ENCODE results near the gene MRPL18. TPM values are rescaled to one million over a fixed set of nuclear protein-coding genes. Genes with fewer than 3 reads are reported as not detected.
A peak's percentile ranks its signal among the peaks of the same experiment; 100 is the strongest.
"Not testable (repeated sequence)": the region's sequence is repeated elsewhere in the genome, so short reads cannot be mapped to it uniquely, and the experiment has no call there.

Gene MRPL18
- polyA plus RNA-seq (2013, experiment 1 of 2; ENCODE audit: insufficient read length), result 66.1 TPM
- 66.0 TPM for polyA plus RNA-seq (2013, experiment 2 of 2; ENCODE audit: insufficient read length)

DNA sequence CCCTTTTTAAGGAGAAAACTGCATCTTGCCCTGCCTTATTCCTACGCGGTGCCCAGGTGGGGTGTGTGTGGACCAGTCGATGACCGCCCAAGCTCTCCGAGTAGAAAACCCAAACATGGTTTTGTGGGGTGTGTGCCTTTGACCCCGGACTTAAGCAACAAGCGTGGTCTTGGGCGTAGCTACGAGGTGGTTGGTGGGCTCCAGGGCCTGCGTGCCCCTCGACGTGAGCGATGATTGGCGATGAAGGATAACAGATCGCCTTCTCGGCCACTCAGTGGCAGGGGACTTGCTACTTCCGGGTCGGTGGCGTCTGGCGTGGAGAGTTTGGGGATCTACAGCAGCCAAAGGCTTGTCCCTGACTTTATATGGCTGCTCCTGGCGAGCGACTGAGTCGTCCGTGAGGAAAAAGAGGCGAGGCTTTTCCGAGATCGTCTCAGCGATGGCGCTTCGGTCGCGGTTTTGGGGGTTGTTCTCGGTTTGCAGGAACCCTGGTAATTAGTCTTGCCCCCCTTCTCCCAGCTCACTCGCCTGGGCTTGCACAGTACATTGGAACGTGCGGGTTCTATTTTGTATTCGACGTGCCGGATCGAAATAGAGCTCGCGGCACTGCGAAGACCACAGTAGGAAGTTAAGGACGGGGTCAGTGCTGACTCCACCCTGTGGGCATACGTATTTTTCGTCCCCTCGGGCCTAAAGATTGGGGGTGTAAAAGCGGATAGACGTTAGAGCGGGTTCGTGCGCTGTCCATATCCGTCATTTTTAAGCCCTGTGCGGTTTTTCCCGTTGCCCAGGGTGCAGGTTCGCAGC lies at the start of gene MRPL18:
TSS of gene MRPL18 (plus strand) at position 319 of the 807 bp plus-strand sequence. CDS start at position 440, 121 bp downstream.
- DNase-seq, result peak; percentile 98

DNA sequence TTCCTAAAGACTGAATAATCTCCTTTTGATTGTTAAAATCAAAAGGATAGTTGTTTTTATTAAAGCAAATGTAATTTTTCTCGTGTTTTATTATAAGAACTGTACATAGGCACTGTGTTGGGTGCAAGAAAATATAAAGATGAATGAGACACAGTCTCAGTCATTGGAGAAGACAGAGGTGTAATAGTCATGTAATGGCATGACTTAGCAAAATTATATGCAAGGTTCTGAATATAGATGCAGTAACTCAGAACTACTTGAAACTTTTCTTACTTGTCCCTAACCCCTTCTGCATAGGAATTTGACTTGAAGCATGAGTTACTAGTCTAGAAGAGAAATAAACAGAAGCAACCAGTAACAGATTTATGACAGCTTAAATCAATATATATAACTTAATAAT lies 48.1 kb upstream of the MRPL18 start:
- no peak for DNase-seq

DNA sequence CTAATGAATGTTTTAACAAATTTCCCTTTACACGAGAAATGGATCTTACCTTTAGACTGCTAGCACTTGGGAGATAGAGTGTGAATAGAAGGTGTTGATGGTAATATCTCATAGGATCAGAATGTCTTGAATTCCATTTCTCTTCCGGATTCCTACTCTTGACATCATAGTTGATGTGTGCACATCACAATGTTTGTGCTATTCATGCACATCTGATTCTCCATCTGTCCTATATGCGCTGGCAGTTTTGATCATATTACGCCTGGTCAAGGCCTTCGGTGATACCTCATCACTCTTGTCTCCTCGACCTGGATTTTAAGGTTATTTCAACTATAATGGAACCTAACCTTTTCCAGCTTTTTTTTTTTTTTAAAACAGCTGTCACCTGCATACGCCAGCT lies 45.2 kb upstream of the MRPL18 start:
- DNase-seq, result no peak

DNA sequence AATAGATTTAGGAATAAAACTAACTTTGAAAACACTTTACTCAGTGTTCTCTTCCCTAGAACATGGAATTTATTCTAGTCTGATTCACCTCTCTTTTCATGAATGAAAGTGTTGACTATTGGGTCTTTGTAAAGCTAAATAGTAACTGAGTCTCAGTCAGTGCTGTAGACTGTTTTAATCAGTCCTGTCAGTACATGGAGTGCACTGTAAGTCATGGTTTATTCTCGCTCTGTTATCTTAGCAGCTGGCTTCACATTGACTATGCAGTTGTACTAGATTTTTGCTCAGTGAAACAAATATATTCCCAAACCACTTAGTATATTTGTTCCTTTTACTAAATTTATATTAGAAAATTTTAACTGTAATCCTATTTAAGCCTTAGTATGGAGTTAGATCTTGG lies 43.5 kb upstream of the MRPL18 start:
- no peak for DNase-seq

DNA sequence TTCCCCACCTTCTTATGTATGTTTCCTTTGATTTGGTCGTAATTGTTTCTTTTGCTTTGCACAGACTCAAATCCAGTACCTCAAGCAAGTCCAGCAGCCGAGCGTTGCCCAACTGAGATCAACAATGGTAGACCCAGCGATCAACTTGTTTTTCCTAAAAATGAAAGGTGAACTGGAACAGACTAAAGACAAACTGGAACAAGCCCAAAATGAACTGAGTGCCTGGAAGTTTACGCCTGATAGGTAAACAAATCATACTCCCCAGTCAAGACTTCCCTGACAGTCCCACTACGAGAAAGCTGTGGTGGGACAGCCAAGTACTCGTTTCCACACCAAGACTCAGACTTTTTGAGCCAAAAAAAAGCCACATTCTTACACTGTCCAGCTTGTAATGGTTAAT lies 42.1 kb upstream of the MRPL18 start:
- not testable (repeated sequence) for DNase-seq

DNA sequence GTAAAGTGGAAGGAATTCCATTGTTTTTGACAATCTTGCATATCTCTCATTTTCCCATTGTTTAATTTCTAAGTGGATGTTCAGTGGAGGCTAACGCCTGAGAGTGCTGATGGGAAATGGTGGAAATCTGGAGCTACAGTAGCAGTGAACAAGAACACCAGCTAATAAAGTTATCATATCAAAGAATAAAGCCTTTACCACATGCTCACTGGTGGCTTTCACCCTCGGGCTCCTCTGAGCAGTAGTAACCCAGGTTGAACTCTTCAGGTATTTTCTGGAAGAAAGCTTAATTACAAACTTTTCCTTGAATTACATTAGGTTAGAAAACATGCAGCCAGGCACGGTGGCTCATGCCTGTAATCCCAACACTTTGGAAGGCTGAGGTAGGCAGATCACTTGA lies 38.8 kb upstream of the MRPL18 start:
- no peak for DNase-seq

DNA sequence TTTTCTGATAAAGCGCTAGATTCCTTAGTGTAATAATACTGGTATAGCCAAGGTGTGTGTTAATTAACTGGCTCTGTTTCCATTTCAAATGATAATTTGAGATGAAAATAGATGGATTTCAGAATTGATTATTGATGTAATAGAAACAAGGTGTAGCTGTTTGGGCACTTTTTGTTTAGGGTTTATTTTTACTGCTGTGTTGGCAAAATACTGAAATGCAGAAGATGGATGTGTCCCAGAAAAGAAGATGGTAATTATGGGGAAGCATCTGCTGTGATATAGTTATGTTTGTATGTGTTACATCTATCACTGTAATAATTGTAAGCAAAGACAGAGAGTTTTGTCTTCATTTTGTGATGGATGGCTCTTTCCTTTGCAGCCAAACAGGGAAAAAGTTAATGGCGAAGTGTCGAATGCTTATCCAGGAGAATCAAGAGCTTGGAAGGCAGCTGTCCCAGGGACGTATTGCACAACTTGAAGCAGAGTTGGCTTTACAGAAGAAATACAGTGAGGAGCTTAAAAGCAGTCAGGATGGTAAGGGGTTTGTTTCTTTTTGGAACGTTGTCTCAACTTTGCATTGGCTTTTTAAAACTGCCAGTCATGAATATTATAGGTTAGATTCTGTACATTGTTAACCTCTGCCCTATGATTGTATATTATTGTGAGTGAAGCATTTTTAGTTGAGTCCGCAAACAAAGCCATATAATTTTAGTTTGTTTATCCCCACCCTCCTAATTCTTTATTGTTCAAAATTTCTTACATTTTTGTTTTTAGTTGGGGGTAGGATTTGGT lies 37.0 kb upstream of the MRPL18 start:
- DNase-seq, result no peak

DNA sequence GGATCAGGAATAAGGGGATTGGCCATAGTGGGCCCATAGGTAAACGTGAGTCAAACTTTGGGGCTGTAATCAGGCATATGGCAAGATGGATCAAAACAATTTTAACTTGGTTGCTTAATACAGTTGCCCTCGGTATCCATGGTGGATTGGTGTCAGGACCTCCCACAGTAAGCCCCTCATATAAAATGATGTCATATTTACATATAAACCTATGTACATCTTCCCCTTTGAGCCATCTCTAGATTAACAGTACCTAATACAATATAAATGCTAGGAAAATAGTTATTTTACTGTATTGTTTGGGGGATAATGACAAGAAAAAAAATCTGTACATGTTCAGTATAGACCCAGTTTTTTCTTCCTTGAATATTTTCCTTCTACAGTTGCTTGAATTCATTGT lies 35.9 kb upstream of the MRPL18 start:
- no peak for DNase-seq

DNA sequence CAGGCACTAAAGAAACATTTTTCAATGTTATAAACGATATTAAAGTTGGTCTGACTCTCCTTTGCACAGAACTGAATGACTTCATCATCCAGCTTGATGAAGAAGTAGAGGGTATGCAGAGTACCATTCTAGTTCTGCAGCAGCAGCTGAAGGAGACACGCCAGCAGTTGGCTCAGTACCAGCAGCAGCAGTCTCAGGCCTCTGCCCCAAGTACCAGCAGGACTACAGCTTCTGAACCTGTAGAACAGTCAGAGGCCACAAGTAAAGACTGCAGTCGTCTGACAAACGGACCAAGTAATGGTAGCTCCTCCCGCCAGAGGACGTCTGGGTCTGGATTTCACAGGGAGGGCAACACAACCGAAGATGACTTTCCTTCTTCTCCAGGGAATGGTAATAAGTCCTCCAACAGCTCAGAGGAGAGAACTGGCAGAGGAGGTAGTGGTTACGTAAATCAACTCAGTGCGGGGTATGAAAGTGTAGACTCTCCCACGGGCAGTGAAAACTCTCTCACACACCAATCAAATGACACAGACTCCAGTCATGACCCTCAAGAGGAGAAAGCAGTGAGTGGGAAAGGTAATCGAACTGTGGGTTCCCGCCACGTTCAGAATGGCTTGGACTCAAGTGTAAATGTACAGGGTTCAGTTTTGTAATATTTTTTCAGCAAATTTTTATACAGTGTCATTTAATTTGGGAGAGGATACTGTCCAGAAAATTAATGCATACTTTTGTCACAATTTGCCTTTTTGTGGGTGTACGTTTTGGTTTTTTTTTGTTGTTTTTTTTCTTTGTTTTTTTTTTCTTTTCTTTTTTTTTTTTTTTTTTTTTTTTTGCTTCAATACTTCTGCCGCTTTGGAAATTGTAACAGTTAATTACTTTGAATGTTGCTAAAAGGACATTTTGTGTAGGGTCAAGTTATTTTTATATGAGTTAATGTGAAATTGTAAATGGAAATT lies 35.0 kb upstream of the MRPL18 start:
- no peak for DNase-seq

DNA sequence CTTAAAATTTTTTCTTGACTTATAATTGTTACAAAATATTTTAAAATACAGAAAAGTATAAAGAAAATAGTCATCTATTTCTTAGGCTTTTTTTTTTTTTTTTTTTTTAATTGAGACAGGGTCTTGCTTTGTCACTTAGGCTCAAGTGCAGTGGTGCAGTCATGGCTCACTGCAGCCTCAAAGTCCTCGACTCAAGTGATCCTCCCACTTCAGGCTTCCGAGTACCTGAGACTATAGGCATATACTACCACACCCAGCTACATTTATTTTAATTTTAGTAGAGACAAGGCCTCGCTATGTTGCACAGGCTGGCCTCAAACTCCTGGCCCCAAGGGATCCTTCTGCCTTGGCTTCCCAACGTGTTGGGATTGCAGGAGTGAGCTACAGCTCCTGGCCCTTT lies 33.8 kb upstream of the MRPL18 start:
- no peak for DNase-seq

DNA sequence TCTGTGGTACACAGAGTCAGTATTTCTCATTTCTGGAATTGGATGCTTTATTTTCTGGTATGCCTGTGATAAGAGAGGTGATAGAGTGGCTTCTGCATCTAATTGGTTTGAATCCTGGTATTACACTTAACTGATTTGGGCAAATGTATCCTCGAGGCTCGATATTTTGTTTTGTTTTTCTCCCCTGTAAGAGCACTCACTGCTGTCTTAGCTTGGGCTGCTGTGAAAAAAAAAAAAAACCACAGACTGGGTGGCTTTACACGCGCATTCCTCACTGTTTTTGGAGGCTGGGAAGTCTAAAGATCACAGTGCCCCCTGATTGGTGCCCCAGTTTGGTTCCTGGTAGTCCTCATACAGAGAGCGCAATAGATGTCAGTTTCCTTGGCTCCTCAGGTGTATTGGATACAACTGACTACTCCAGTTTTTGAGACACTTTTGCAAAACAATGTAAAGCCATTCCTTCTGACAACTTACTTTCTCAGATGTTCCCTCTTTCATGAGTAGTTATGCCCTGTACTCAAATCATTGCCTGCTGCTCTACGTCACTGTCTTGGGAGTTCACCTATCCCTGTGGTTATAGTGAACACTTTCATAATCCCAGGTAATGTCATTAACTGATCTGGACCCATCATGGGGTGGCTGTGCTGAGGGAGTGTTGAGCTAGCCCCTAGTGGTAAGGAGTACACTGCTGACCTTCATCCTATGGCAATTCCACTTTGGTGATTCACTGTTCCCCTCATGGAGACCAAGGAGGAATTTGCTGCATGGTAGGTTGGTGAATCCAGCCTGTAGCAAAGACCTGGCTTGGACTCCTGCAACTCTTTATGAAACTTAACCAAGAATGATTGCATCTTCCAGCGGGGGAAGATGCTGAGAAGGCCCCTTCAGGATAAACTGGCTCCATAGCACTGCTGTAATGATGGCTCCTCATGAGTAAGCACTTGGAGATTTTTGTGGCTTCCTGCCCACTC lies 32.0 kb upstream of the MRPL18 start:
- DNase-seq, result peak; percentile 90

DNA sequence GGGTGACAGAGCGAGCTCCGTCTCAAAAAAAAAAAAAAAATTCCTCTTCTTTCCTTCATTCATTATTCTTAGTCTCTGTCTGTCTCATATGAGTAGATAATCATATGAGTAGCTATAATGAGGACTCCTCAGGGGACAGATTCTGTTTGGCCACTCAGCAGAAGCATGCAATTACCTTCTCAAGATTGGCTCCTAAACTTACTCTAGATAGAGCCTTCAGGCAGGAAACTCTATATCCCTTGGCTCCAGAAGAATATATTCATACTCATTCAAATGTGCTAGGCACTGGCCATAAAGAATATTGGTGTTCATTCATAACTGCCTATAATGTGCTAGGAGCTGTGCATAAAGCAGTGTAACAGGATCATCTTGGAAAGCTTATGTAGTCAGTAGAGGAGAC lies 30.6 kb upstream of the MRPL18 start:
- DNase-seq, result no peak

DNA sequence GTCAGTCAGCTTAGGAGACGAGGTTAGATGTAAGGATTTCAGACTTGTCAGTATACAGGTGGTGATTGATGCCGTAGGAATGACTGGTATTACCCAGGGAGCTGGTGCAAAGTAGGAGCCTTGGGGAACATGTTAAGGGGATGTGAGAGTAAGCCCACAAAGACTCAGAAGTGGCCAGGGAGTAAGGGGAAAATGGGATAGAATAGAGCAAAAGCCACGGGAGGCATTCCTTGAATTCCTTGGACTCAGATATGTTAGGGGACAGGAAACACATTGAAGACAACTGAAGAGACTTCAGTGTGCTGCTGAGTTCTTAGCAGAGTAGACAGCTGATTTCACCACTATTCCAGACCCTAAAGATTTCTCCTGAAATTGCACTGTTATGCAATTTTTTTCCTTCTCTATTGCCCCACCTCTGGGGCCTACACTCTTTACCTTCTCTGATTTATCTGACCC lies 29.6 kb upstream of the MRPL18 start:
- peak; percentile 94 for DNase-seq

DNA sequence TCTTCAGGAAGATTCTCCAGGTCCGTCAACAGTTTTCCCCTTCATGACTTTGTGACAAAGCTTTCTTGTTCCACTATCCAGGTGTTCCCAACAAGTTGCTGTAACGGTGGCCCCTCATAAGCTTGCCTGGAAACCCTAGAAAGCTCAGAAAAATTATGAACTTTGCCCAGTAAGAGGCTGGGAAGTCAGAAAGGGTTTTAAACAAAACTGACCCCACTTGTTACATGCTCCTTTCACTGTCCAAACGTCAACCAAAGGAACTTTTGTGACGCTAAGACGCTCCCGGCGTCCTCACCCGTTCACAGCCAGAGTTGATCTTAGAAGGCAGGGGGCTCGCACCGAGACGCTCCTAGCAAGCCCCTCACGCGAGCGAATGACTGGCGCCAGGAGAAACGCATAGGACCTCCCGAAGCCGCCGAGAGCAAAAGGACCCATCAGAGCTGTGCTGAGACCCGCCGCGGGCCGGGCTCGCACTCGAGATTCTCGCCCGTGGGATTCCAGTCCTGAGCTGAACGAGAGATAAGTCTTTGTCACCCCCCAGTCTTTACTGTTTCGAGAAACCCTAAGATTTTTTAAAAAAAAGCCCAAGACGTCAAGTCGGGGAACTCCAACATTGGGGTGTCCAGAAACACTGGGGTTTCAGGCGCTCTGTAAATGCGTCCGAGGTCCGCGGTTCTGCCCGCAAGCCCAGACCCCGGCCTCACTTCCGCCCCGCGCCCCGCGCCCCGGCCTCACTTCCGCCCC lies 29.0 kb upstream of the MRPL18 start:
- DNase-seq, result peak; percentile 13

DNA sequence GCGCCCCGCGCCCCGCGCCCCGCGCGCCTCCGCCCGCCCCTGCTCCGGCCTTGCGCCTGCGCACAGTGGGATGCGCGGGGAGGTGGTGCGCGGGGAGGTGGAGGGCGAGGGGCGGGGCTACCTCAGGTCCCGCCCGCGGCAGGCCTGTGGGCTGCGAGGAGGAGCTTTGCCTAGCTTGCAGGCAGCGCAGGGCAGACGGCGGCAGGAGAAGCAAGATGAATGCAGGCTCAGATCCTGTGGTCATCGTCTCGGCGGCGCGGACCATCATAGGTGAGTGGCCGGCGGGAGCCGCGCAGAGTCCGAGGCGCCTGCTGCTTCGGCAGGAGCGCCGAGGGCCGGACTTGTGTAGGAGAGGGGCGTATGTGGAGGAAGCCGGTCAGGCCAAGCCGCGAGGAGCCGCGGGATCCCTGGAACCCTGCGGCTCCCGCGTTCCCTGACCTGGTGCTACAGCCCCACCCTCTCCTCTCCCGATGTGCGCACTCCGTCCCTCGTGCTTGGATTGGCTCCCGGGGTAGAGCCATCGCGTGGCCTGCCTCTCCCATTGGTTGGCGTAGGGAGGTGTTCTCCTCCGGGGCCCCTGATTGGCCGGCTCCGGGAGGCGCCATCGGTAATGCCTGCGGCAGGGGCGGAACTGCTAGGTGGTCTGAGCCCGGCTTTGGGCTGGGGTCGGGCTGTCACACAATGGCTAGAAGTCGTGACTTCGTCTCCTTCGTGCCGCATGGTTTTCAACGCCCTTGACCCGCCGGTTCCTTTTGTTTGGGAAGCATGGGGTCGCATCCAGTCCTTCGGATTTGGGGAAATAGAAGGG lies 28.2 kb upstream of the MRPL18 start, which contains the start of gene ACAT2:
TSS of gene ACAT2 (plus strand) at position 173 of the 808 bp plus-strand sequence. CDS start at position 216, 43 bp downstream.
- peak; percentile 96 for DNase-seq

DNA sequence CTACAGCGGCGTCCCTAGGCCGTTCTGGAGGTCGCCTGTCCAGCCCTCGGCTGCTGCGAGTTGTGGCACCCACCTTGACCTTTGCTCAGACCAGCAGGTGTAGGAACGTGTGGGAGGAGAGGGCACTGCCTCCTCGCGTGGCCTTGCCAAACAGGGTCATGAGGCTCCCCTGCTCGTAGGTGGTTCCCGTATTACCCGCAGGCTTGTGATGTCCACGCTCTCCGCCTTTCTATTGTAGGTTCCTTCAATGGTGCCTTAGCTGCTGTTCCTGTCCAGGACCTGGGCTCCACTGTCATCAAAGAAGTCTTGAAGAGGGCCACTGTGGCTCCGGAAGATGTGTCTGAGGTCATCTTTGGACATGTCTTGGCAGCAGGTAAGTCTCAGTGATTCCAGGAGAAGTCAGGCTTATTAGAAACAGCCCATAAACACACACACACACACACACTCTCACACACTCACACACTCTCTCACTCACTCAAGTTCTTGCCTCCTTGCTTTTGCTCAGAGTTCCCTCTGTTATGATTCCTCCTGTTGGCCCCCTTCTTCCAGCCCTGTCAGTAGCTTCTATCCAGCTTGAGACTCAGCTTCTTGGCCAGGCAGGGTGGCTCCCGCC lies 27.5 kb upstream of the MRPL18 start:
- no peak for DNase-seq

DNA sequence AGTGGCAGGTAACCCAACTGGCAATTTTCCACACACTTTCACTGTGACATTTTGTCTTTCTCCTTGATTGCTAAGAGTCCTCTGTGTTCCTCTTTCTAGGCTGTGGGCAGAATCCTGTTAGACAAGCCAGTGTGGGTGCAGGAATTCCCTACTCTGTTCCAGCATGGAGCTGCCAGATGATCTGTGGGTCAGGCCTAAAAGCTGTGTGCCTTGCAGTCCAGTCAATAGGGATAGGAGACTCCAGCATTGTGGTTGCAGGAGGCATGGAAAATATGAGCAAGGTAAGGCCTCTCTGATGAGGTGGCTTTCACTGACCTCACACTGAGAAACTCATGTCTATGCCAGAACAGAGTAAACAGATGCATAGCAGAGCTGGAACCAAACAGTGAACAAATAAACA lies 23.4 kb upstream of the MRPL18 start:
- no peak for DNase-seq

DNA sequence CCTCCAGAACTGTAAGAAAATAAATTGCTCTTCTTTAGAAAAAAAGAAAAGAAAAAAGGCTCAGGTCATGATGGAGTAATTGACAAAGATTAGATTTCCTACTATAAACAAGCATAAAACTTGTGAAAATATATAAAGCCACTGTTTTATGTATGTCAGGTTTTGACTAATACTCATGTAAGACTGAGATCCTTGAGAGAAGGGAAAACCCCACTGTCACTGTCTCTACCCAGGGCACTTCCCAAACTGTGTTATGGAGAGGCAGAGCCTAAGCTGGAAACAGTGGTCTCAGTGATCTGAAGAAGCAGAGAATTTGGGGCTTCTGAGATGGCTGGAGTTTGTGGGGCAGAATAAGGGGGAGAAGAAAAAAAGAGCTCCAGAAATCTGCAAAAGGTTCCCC lies 20.8 kb upstream of the MRPL18 start:
- DNase-seq, result no peak

DNA sequence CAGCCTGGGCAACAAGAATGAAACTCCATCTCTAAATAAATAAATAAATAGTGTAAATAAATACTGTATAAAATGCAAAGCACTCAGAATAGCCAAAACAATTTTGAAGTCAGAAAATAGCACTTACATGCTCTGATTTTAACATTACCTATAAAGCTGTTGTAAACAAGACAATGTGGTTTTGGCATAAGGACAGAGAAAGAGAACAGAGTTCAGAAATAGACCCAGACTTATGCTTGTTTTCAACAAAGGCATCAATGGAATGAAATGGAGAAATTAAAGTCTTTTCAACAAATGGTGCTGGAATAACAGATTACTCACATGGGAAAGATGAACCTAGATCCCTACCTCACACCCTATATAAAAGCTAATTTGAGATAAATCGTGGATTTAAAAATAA lies 18.1 kb upstream of the MRPL18 start:
- no peak for DNase-seq
